D721Med (cell line): ENCODE data around the gene CNIH3.
A peak's percentile ranks its signal among the peaks of the same experiment; 100 is the strongest.

Experiments
- DNase-seq: peaks from one replicate; pipeline ENCODE4 v3.0.0; 2011; ENCODE audit warnings: low spot score; ENCODE audit not compliant: insufficient read length
- FAIRE-seq: peaks from 2 replicates; lab custom pipeline; 2011; peaks lifted over from hg19 to GRCh38; lab: Jason Lieb, UNC
- CTCF ChIP-seq: IDR thresholded peaks from 2 replicates; pipeline ENCODE4 v1.5.1; 2012; ENCODE audit warnings: mild to moderate bottlenecking, control low read depth; ENCODE audit not compliant: insufficient read depth; ENCODE audit errors: missing control alignments

The CNIH3 gene

DNA sequence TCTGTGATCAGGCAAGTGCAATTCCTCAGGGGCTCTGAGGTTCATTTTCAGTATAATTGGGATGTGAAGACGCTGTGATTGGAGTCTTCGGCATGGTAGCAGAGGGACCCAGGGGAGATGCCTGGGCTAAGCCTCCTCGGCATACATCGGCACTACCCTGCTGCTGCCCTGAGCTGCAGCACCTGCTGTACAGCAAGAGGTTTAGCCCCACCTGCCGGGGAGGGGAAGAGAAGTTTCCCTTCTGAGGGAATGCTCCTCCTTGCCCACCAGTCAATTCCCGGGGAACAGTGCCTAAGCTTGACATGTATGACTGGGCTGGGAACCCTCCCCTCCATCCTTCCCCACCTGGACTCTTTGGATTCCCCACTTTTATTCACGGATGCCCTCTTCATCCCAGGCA lies 24.9 kb downstream of the CNIH3 start:
- DNase-seq (no peak), FAIRE-seq (no peak)

DNA sequence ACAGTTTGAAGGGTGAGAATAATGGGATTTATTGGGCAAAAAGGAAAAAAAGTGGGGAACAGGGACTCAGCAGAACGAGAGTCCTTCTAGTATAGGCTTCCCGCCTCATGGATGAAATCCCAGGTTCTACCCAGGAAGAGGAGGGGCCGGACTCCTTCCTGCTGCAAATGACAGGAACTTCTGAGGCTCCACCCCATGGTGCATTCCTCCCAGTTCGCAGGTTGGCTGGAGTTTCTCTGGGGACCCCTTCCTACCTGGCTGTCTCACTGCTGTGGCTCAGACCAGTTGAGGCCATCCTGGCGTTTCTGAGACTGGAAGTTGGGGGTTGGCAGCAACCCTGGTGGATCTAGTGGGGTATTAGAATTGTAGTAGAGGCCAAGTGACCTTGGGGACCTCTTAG lies 27.5 kb downstream of the CNIH3 start:
- DNase-seq (no peak), FAIRE-seq (no peak)
- no peak for TF ChIP-seq CTCF

More for the DNA sequence above, 24.9 kb downstream of the CNIH3 start:
- no peak for TF ChIP-seq CTCF

GRCh38 chr1:224644553-224645154 lies 28.5 kb downstream of the CNIH3 start:
- peak; percentile 46 for FAIRE-seq
- DNase-seq: peak; percentile 43
- TF ChIP-seq CTCF: peak; percentile 95

DNA sequence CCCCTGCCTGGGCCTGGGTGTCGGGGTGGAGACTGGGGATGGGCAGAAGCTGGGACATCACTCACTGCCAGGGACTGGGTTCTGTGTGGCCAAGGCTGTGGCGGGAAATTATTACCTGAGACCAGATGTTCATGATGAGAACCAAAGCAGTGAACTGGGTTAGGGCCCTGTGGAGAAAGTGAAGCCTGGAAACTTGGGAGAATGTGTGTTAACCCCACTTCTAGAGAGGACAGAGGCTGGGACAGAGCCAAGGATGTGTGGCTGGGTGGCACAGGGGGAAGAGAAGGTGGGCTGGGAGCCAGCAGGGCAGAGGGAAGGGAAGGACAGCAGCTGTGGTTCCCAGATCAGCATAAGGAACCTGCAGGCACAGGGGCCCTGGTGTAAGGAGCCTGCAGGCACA lies 31.3 kb downstream of the CNIH3 start:
- FAIRE-seq (no peak), DNase-seq (no peak)
- no peak for TF ChIP-seq CTCF

- DNase-seq (no peak), FAIRE-seq (no peak)
- no peak for TF ChIP-seq CTCF
Observed at GRCh38 chr1:224650290-224650689, 34.2 kb downstream of the CNIH3 start.

DNA sequence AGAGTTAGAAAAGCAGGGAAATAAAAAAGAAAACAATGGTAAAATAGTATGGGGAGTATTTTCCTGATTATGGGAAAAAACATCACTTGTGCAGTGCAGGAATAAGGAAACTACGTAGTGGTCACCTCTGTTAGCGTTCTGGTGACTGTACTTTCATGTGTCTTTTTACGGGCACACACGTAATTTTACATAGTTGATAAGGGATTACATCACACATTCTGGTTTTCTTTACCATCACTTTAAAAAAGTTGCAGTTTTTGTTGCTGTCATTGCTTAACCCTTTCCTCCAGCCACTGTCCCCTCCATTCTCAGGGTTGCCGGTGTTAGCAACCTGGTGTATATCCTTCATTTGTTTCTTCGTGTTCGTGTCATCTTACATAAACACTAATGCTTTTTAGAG lies 35.1 kb downstream of the CNIH3 start:
- no peak for DNase-seq
- TF ChIP-seq CTCF: no peak

DNA sequence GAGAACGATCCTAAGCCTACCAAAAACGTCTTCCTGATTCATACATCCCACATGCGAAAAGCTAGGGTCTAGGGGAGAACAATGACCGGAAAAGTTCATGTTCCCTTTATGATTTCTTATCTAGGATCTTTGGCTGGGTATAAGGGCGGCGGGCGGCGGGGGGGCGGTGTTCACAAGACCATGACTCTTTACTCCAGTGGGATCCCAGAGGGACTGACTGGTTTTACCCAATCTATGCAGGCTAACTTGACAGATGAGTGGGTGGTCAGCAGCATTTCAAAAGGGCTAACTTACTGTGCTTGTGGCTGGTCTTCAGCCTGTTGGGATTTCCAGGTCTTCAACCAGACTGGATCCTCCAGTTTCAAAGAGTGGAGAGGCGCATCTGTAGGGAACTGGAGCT lies 40.3 kb downstream of the CNIH3 start:
- no peak for FAIRE-seq
- TF ChIP-seq CTCF: no peak
- DNase-seq: no peak

More for the DNA sequence above, 35.1 kb downstream of the CNIH3 start:
- no peak for FAIRE-seq
